GM21619 (cell line): ENCODE results near the gene OLIG3.

Experiments used
- ATAC-seq: cut with Tn5 transposase; IDR thresholded peaks from one replicate; pipeline ENCODE4 v1.9.1; 2021; ENCODE audit not compliant: unreplicated experiment

Gene OLIG3

DNA sequence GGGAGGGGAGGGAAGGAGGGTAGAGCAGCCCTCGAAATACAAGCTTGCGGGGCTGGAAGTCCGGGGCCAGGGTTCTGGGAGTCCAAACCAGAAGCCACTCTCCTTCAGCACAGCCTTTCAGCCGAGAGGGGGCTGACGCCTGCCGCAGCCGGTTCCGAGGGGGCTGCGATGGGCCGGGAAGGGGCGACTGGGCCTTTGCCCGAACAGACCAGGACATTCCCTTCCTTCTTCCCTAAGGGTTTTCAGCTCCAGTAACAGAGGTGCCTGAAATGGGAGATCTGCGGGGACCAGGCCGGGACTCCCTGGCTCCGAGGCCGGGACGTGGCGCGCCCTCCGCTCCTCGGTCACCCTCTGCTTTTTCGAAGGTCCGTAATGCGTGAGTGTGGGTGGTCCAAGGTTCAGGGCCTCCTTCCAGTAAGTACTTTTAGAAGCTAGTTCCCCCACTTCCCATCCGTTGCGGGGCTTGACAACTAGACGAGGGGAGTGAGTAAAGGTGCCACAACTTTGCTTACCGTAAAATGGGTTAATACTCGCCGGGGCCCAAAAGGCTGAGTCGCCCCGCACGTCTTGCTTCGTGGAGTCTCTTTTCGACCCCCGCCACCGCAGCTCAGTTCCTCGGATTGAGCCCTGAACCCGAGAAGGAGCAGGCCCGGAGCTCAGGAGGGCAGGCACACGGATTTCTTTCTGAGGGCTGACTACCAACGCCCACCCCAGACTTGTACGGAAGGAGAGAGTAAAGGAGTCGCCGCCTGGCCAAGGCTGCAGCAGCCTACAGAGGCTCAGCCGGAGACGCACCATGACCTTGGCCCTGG, 2.9 kb upstream of the OLIG3 start:
- ATAC-seq = no peak

DNA sequence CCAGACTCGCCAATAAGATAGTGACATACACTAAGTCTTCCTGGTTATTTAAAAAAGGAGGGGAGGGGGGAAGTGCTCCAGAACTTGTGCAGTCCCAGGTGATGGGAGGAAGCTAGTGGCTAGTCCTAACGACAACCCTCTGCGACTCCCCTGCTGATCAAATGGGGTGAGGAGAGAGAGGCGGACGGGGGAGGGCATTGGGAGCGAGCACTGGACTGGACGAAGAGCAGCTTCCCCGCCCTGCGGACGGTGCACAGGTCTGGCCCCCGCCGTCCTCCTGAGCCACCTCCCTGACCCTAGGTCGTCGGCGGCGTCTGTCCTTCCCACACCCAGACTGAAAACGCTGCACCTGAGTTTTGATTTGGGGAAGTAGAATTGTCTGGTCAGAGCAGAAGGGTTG, 2.2 kb upstream of the OLIG3 start:
- ATAC-seq = no peak

DNA sequence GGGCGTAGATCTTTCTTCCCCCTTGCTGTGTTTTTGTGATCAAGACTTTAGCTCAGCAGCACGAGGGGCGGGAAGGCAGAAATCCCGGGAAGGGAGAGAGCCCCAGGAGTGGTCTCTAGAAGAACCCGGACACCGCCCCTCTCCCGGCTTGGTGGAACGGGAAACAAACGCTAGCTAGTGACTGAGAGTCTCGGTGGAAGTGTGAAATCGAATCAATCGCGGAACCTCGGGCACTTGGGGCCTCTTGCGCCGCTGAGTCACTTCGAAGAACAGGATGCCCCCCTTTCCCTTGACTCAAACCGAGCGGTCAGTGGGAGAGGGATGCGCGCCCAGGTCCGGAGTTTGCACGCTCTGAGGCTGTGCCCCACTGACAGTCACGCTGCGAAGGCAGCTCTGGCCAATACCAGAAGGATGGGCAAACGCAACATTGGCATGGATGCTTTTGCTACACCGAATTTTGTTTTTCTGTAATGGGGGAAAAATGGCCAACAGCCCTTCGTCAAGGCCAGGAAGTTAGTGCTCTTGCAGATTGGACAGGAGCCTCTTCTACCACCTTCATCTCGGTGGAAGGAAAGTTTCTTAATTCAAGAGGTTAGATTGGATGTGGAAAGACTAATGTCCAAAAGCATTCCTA, 1.6 kb upstream of the OLIG3 start:
- no peak for ATAC-seq

DNA sequence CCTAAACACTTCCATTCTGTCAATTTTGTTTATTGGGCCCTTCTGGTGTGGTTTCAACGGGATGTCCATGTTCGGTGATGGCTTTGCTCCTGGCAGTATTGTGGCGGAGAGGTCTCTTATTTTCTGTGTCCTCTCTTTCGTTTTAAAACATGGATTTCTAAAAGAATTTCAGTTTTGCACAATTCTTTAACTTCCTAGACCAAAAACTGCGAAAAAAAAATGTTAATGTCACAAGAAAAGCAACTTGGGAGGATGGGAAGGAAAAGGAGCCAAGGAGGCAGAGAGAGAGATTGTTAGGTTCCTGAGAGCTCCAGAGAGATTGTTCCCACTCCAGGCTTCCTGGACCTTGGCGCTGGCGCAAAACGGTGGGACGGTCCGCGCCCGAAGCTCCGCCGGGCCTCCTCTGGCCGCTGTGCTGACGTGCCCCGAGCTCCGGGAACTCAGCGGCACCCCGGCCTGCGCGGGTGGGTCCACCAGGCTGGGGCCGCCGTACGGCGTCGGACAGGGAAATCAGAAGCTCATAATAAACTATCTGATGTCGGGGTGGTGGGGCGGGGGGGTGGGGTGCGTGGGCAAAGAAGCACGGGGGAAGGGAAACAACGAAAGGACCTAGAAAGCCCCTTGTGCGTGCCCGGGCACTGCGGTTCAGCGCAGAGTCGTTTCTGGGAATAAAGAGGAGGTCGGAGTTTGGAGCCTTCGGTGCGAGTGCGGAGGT, 951 bp upstream of the OLIG3 start:
- no peak for ATAC-seq

DNA sequence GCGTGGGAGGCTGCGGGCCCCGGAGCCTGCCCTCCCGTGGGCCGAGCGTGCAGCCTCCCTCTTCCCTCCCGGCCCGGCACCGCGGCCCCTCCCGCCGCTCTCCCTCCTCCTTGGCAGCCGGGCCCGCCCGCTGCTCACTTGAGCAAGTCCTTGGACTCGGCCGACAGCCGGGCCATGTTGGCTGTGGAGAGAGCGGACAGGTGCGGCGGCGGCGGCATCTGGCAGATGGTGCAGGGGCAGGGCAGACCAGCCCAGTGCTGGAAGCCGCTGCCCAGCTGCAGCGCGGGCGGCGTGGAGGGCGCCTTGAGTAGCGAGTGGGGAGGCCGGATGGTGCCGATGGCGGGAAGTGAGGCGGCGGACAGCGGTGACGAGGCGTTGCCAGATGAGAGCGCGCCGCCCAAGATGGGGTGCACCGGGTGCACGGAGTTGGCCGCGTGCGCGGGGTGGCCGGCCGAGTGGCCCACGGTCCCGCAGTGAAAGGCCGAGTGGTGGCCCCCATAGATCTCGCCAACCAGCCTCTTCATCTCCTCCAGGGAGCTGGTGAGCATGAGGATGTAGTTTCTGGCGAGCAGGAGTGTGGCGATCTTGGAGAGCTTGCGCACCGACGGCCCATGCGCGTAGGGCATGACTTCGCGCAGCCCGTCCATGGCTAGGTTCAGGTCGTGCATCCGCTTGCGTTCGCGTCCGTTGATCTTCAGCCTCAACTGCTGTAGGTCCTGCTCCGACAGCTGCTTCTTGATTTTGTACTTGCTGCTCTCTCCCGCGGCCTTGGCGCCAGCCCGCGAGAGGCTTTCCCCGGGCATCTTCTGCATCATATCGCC, 766 bp downstream of the OLIG3 start:
- no peak for ATAC-seq

GRCh38 chr6:137492289-137493217, 1.6 kb downstream of the OLIG3 start:
- no peak for ATAC-seq

- ATAC-seq = no peak
Observed at GRCh38 chr6:137491478-137491877, 2.7 kb downstream of the OLIG3 start.

DNA sequence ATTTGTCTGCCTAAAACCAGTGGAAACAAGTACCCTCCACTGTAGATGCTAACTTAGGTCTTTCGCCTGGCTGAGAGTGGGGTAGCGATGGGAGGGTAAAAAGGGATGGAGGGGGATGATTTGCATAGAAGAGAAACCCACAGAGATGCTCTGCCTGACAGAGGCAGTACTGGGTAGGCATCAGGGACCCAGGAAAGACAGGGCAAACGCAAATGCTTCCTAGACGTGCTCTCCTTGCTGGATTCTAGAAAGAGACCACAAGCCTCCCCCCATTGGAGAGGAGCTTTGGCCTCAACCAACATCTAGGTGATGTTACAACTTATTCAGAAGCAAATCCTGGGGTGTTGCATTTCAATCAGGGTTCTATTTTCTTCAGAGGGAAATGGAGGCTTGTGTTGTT, 3.2 kb downstream of the OLIG3 start:
- ATAC-seq = no peak

- ATAC-seq = no peak
Observed at GRCh38 chr6:137490006-137490905, 3.9 kb downstream of the OLIG3 start.

DNA sequence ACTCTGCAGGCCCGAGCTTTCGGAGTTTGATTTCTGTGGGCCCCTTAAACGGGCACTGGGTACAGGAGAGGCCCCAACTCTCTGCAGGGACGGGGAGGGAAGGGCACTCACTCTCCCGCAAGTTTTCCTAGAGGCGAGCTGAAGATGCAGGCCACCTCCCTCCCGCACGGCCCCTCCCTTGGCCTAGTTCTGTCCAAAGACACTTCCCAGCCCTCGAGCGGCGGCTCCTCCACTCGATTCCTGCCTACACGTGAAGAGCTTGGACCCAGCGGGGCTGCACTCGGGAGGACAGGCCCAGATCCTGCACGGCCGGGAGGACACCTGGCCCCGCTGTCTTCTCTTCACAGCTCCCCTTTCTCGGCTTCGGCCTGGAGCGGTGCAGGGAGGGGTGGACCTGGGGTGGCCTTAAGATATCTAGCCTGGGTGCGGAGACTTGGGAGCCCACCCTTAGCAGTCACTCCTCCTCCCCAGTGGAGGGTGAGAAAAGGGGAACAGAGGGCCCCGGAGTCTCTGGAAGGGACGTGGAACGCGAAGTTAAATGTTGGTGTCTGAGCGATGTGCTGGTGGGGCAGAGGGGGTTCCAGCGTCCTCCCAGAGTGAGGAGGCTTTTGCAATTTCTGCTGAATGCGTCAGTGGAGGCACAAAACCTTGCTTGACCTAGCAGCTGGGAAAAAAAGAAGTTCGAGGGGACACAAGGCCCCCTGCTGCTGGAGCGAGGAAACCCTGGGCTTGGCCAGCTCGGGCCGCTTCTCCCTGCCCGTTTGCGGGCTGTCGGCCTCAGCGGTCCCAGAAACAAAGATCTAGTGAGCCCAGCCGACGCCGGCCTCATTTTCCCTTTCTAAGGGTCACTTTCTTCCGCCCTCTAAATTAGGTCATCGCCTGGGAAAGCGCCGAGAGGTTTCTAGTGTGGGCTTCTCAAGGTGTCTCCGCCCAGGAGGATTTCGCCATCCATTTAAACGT, 4.9 kb downstream of the OLIG3 start:
- no peak for ATAC-seq

- no peak for ATAC-seq
Observed at GRCh38 chr6:137488150-137489045, 5.8 kb downstream of the OLIG3 start.

DNA sequence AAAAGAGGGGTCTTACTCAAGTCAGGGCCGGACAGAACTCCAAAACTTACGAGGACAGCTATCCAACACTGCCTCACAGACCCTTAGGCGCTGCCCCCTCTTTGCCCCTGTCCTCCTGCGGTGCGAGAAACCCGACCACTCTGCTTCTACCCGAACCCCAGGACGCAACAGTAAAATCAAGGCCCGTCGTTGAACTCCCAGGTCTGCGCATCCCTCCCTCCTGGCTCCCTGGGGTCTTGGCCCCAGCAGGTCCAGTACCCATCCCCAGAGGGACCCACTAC, 6.4 kb downstream of the OLIG3 start:
- ATAC-seq = no peak

- ATAC-seq = no peak
Observed at GRCh38 chr6:137487181-137487868, 6.9 kb downstream of the OLIG3 start.

DNA sequence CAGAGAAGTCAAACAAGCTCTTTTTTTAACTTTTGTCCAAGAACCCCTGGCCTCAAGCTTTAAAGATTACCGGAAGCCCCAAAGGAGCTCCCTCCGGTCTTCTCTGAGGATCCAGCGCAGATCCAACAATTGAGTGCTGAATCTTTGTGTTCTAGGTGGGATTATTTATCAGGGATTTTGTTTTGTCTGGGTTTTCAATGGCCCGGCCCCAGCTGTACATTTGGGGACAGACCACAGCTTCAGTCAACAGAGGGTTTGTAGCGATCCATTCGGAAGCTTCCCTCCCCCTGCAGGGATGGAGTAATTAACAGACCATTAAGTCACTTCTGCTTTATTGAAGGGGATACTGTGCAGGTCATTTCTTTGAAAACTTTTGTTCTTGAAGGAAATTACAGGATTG, 7.8 kb downstream of the OLIG3 start:
- ATAC-seq = no peak

GRCh38 chr6:137480431-137480830, 13.8 kb downstream of the OLIG3 start:
- ATAC-seq = no peak

DNA sequence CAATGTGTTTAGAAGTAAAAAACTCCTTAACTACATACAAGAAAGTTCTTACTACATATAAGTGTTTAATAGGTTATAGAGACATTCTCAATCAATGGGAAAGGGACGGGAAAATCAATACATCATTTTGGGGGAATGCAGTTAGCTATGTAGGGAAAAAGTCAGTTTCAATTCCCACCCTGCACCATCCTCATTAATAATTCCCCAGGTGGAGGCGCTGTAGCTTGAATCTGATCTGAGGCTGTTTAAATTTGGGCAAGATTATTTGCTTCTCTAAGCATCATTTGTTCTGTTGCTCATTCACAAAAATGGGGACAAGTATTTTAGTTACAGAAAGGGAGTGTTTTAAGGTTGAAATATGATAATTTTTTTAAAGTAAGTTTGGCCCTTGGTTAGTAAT, 19.1 kb downstream of the OLIG3 start:
- no peak for ATAC-seq

DNA sequence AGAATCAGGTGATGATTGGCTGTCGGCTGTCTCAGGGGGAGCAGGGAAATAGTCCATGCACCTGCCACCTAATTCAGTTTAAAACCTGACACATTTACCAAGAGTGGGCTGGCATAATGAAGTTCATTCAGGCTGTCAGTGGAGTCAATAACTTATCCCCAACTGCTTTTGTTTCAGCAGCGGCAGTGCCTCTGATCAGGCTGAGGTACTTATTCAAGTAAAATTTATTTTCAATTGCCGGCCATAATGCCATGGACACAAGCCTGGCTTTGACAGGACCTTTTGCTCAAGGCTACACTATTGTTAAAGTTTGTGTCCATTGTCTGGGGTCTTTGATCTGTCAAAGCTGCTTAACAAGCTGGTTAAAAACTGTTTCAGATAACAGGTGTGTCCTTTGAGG, 20.6 kb downstream of the OLIG3 start:
- no peak for ATAC-seq
